Stimulated activated CD4-positive, alpha-beta T cell treated with anti-CD3 and anti-CD28 coated beads, Interleukin-2, amount 100 ng/mL, for 24 hours (primary cell): ENCODE results near the gene PROK1.
A peak's percentile ranks its signal among the peaks of the same experiment; 100 is the strongest.
"Not testable (repeated sequence)": the region's sequence is repeated elsewhere in the genome, so short reads cannot be mapped to it uniquely, and the experiment has no call there.

Experiments
- DNase-seq, 2 donors: peaks; one replicate each; pipeline ENCODE4 v3.0.0-alpha.2; 2020

PROK1 gene

GRCh38 chr1:110434946-110435345 is 16.0 kb upstream of the PROK1 start:
- no peak for DNase-seq

GRCh38 chr1:110436635-110437034 is 14.3 kb upstream of the PROK1 start:
- DNase-seq: no peak

- DNase-seq: not testable (repeated sequence)
These were observed 13.2 kb upstream of the PROK1 start for GRCh38 chr1:110437645-110438299.

GRCh38 chr1:110438893-110439292 is 12.1 kb upstream of the PROK1 start:
- no peak for DNase-seq

- not testable (repeated sequence) for DNase-seq
These were observed 11.1 kb upstream of the PROK1 start for GRCh38 chr1:110439873-110440272.

- no peak for DNase-seq
These were observed 10.1 kb upstream of the PROK1 start for GRCh38 chr1:110440877-110441276.

- no peak for DNase-seq
These were observed 9.1 kb upstream of the PROK1 start for GRCh38 chr1:110441888-110442287.

- no peak for DNase-seq
These were observed 7.5 kb upstream of the PROK1 start for GRCh38 chr1:110443451-110443850.

GRCh38 chr1:110444561-110444960 is 6.4 kb upstream of the PROK1 start:
- DNase-seq: no peak

- no peak for DNase-seq
These were observed 993 bp upstream of the PROK1 start for GRCh38 chr1:110449661-110450651.

GRCh38 chr1:110452330-110452729 is 1.4 kb downstream of the PROK1 start:
- DNase-seq: no peak

- no peak for DNase-seq
These were observed 2.9 kb downstream of the PROK1 start for GRCh38 chr1:110453829-110454228.

- DNase-seq: no peak
These were observed 3.4 kb downstream of the PROK1 start for GRCh38 chr1:110454328-110454727.

- no peak for DNase-seq
These were observed 4.2 kb downstream of the PROK1 start for GRCh38 chr1:110455151-110455550.

- DNase-seq: no peak
These were observed 6.3 kb downstream of the PROK1 start for GRCh38 chr1:110457206-110457605.

GRCh38 chr1:110460253-110461220 is 9.6 kb downstream of the PROK1 start:
- peak; percentile 86 to 90 for DNase-seq

GRCh38 chr1:110462093-110462492 is 11.1 kb downstream of the PROK1 start:
- no peak for DNase-seq

GRCh38 chr1:110462964-110463363 is 12.0 kb downstream of the PROK1 start:
- no peak for DNase-seq

GRCh38 chr1:110463725-110464124 is 12.8 kb downstream of the PROK1 start:
- DNase-seq: no peak

- DNase-seq: no peak
These were observed 13.4 kb downstream of the PROK1 start for GRCh38 chr1:110464340-110464739.

GRCh38 chr1:110465038-110465813 is 14.3 kb downstream of the PROK1 start:
- DNase-seq: no peak

GRCh38 chr1:110465814-110466380 is 14.9 kb downstream of the PROK1 start:
- no peak for DNase-seq
